Activated naive CD8-positive, alpha-beta T cell (primary cell): ENCODE measurements around the gene ALOX12.
"Not testable (repeated sequence)": the region's sequence is repeated elsewhere in the genome, so short reads cannot be mapped to it uniquely, and the experiment has no call there.

Experiments used
- H3K27ac Mint-ChIP-seq: one replicate; pipeline ENCODE4 v1.8.0; 2021; ENCODE audit warnings: mixed read lengths
- H3K27me3 Mint-ChIP-seq: one replicate; pipeline ENCODE4 v1.8.0; 2021; ENCODE audit warnings: mixed read lengths
- H3K36me3 Mint-ChIP-seq: one replicate; pipeline ENCODE4 v1.8.0; 2021; ENCODE audit warnings: mixed read lengths
- H3K4me1 Mint-ChIP-seq: one replicate; pipeline ENCODE4 v1.8.0; 2021; ENCODE audit warnings: low read depth, mixed read lengths
- H3K4me3 Mint-ChIP-seq: one replicate; pipeline ENCODE4 v1.8.0; 2021; ENCODE audit warnings: mild to moderate bottlenecking, mixed read lengths
- H3K9me3 Mint-ChIP-seq: one replicate; pipeline ENCODE4 v1.8.0; 2021; ENCODE audit warnings: low read depth, mixed read lengths

The ALOX12 gene

GRCh38 chr17:6995500-6996255 lies at the start of gene ALOX12:
Gene ALOX12, plus strand, starts transcription at chr17:6996049. Its CDS starts 69 bp downstream, at chr17:6996118.
- no peak within 1 kb of the TSS for H3K27ac Mint-ChIP-seq
- H3K4me3 Mint-ChIP-seq = no peak within 1 kb of the TSS
- H3K27me3 Mint-ChIP-seq = no peaks in the 10 kb centered on the region
- H3K4me1 Mint-ChIP-seq = peaks cover 5% of the 10 kb centered on the region
- H3K9me3 Mint-ChIP-seq = no peaks in the 10 kb centered on the region
- H3K36me3 Mint-ChIP-seq = peaks cover 13% of the 10 kb centered on the region

- H3K27ac Mint-ChIP-seq = no peak overlapping the region
- H3K36me3 Mint-ChIP-seq = peaks cover 7% of the 10 kb centered on the region
- H3K4me3 Mint-ChIP-seq = no peak overlapping the region
- H3K4me1 Mint-ChIP-seq = no peaks in the 10 kb centered on the region
- H3K9me3 Mint-ChIP-seq = no peaks in the 10 kb centered on the region
- H3K27me3 Mint-ChIP-seq = no peaks in the 10 kb centered on the region
Measured at GRCh38 chr17:6947745-6948144, 48.1 kb upstream of the ALOX12 start.

- no peak overlapping the region for H3K27ac Mint-ChIP-seq
- H3K4me3 Mint-ChIP-seq = no peak overlapping the region
Measured at GRCh38 chr17:6948562-6948961, 47.3 kb upstream of the ALOX12 start.

GRCh38 chr17:6948976-6949375 lies 46.9 kb upstream of the ALOX12 start:
- H3K27me3 Mint-ChIP-seq = no peaks in the 10 kb centered on the region
- H3K4me1 Mint-ChIP-seq = no peaks in the 10 kb centered on the region
- H3K27ac Mint-ChIP-seq = no peak overlapping the region
- H3K4me3 Mint-ChIP-seq = no peak overlapping the region
- H3K9me3 Mint-ChIP-seq = no peaks in the 10 kb centered on the region
- H3K36me3 Mint-ChIP-seq = peaks cover 7% of the 10 kb centered on the region

More at GRCh38 chr17:6948562-6948961, 47.3 kb upstream of the ALOX12 start:
- Mint-ChIP-seq H3K4me1 (no peaks in the 10 kb centered on the region), H3K27me3 (no peaks in the 10 kb centered on the region), H3K9me3 (no peaks in the 10 kb centered on the region), H3K36me3 (peaks cover 7% of the 10 kb centered on the region)

GRCh38 chr17:6950938-6951337 lies 44.9 kb upstream of the ALOX12 start:
- H3K36me3 Mint-ChIP-seq = peaks cover 12% of the 10 kb centered on the region
- H3K27me3 Mint-ChIP-seq, H3K4me3 Mint-ChIP-seq, H3K9me3 Mint-ChIP-seq, H3K4me1 Mint-ChIP-seq, H3K27ac Mint-ChIP-seq: not testable (repeated sequence)

- no peaks in the 10 kb centered on the region for H3K9me3 Mint-ChIP-seq
- H3K27ac Mint-ChIP-seq = no peak overlapping the region
- no peaks in the 10 kb centered on the region for H3K4me1 Mint-ChIP-seq
- no peaks in the 10 kb centered on the region for H3K27me3 Mint-ChIP-seq
- peaks cover 12% of the 10 kb centered on the region for H3K36me3 Mint-ChIP-seq
- H3K4me3 Mint-ChIP-seq = no peak overlapping the region
Measured at GRCh38 chr17:6953689-6954088, 42.2 kb upstream of the ALOX12 start.

GRCh38 chr17:6959700-6960099 lies 36.1 kb upstream of the ALOX12 start:
- Mint-ChIP-seq H3K4me3 (no peak overlapping the region), H3K36me3 (peaks cover 9% of the 10 kb centered on the region), H3K27me3 (no peaks in the 10 kb centered on the region), H3K9me3 (no peaks in the 10 kb centered on the region), H3K27ac (no peak overlapping the region), H3K4me1 (no peaks in the 10 kb centered on the region)

GRCh38 chr17:6969323-6969726 lies 26.5 kb upstream of the ALOX12 start:
- Mint-ChIP-seq H3K4me1 (no peaks in the 10 kb centered on the region), H3K4me3 (no peak overlapping the region), H3K27me3 (no peaks in the 10 kb centered on the region), H3K9me3 (no peaks in the 10 kb centered on the region), H3K36me3 (peaks cover 5% of the 10 kb centered on the region), H3K27ac (no peak overlapping the region)

- no peaks in the 10 kb centered on the region for H3K9me3 Mint-ChIP-seq
- no peaks in the 10 kb centered on the region for H3K27me3 Mint-ChIP-seq
- H3K4me1 Mint-ChIP-seq = no peaks in the 10 kb centered on the region
- peaks cover 5% of the 10 kb centered on the region for H3K36me3 Mint-ChIP-seq
- H3K4me3 Mint-ChIP-seq = no peak overlapping the region
- no peak overlapping the region for H3K27ac Mint-ChIP-seq
Measured at GRCh38 chr17:6970992-6971391, 24.9 kb upstream of the ALOX12 start.

GRCh38 chr17:6979440-6979839 lies 16.4 kb upstream of the ALOX12 start:
- not testable (repeated sequence) for H3K4me3 Mint-ChIP-seq, H3K36me3 Mint-ChIP-seq, H3K9me3 Mint-ChIP-seq, H3K27ac Mint-ChIP-seq, H3K27me3 Mint-ChIP-seq
- H3K4me1 Mint-ChIP-seq = peaks cover 11% of the 10 kb centered on the region

GRCh38 chr17:6981426-6981825 lies 14.4 kb upstream of the ALOX12 start:
- Mint-ChIP-seq H3K9me3 (peaks cover 3% of the 10 kb centered on the region), H3K27me3 (no peaks in the 10 kb centered on the region), H3K4me3 (no peak overlapping the region), H3K36me3 (peaks cover 3% of the 10 kb centered on the region), H3K4me1 (peaks cover 11% of the 10 kb centered on the region), H3K27ac (no peak overlapping the region)

GRCh38 chr17:6985266-6985665 lies 10.6 kb upstream of the ALOX12 start:
- Mint-ChIP-seq H3K27ac (no peak overlapping the region), H3K9me3 (no peaks in the 10 kb centered on the region), H3K36me3 (no peaks in the 10 kb centered on the region), H3K4me3 (no peak overlapping the region), H3K27me3 (no peaks in the 10 kb centered on the region), H3K4me1 (peaks cover 11% of the 10 kb centered on the region)

GRCh38 chr17:6986676-6987075 lies 9.2 kb upstream of the ALOX12 start:
- no peak overlapping the region for H3K27ac Mint-ChIP-seq
- peaks cover 4% of the 10 kb centered on the region for H3K4me1 Mint-ChIP-seq
- no peaks in the 10 kb centered on the region for H3K27me3 Mint-ChIP-seq
- no peak overlapping the region for H3K4me3 Mint-ChIP-seq
- no peaks in the 10 kb centered on the region for H3K9me3 Mint-ChIP-seq
- H3K36me3 Mint-ChIP-seq = no peaks in the 10 kb centered on the region

GRCh38 chr17:6989779-6990178 lies 6.1 kb upstream of the ALOX12 start:
- H3K4me1 Mint-ChIP-seq = peaks cover under 1% of the 10 kb centered on the region
- H3K27me3 Mint-ChIP-seq = no peaks in the 10 kb centered on the region
- H3K27ac Mint-ChIP-seq = no peak overlapping the region
- no peaks in the 10 kb centered on the region for H3K9me3 Mint-ChIP-seq
- no peak overlapping the region for H3K4me3 Mint-ChIP-seq
- no peaks in the 10 kb centered on the region for H3K36me3 Mint-ChIP-seq

GRCh38 chr17:6993613-6994056 lies 2.2 kb upstream of the ALOX12 start:
- H3K27ac Mint-ChIP-seq = peak overlapping the region; percentile 13
- not testable (repeated sequence) for H3K27me3 Mint-ChIP-seq, H3K9me3 Mint-ChIP-seq, H3K4me3 Mint-ChIP-seq, H3K4me1 Mint-ChIP-seq, H3K36me3 Mint-ChIP-seq

GRCh38 chr17:6994118-6994598 lies 1.7 kb upstream of the ALOX12 start:
- H3K9me3 Mint-ChIP-seq = no peaks in the 10 kb centered on the region
- H3K27ac Mint-ChIP-seq = peak overlapping the region; percentile 13
- H3K27me3 Mint-ChIP-seq = no peaks in the 10 kb centered on the region
- H3K4me1 Mint-ChIP-seq = peaks cover 5% of the 10 kb centered on the region
- H3K36me3 Mint-ChIP-seq = peaks cover 7% of the 10 kb centered on the region
- H3K4me3 Mint-ChIP-seq = no peak overlapping the region
